GM12878 (cell line): ENCODE data around the gene FNDC3B. TPM values are rescaled to one million over a fixed set of nuclear protein-coding genes. Genes with fewer than 3 reads are reported as not detected.

Experiments
- ATAC-seq: fragments of 200-7000 bp; cut with Tn5 transposase; 3 replicates; pipeline ENCODE4 v1.9.1; 2020; ENCODE audit warnings: mild to moderate bottlenecking, moderate library complexity
- BruUV-seq: library from RNA; stranded (reverse); fragments of 400-500 nt; replicated peaks from 2 replicates; lab custom pipeline; 2021; lab: Mats Ljungman, UMichigan
- CTCF ChIA-PET: fragments of 300-600 bp; sonication (Branson Sonifier 250); formaldehyde crosslinking; extraction: SDS; loops from one replicate; lab custom pipeline; 2021; ENCODE audit warnings: inconsistent platforms; lab: Yijun Ruan, JAX
- POLR2A ChIA-PET: fragments of 350-600 bp; formaldehyde crosslinking; extraction: SDS; loops from one replicate; lab custom pipeline; 2021; ENCODE audit warnings: inconsistent platforms; lab: Charles Lee
- RAD21 ChIA-PET: fragments of 300-600 bp; sonication (Branson Sonifier 250); formaldehyde crosslinking; loops from one replicate; lab custom pipeline; 2023; ENCODE audit warnings: antibody characterized with exemption; ENCODE audit not compliant: unreplicated experiment; lab: Charles Lee
- SMC1A ChIA-PET: fragments of 300-600 bp; sonication (Branson Sonifier 250); formaldehyde crosslinking; loops from one replicate; lab custom pipeline; 2023; ENCODE audit not compliant: unreplicated experiment, uncharacterized antibody; lab: Charles Lee
- DNase-seq: peaks from one replicate; pipeline ENCODE4 v3.0.0-alpha.2; 2011; ENCODE audit warnings: low read depth, low spot score
- FAIRE-seq: peaks from 3 replicates; lab custom pipeline; 2011; peaks lifted over from hg19 to GRCh38; lab: Jason Lieb, UNC
- H2AFZ ChIP-seq: 2 replicates; pipeline ENCODE4 v1.6.0; 2011; ENCODE audit warnings: low read depth, low read length, control low read depth; ENCODE audit not compliant: control insufficient read depth
- H3K27ac ChIP-seq: 2 replicates; pipeline ENCODE4 v1.5.1; 2011; ENCODE audit warnings: control low read depth; ENCODE audit not compliant: control insufficient read depth, insufficient read depth
- H3K27me3 ChIP-seq, 2 experiments: replicated peaks in 1 of 2; 2 replicates each; pipeline versions ENCODE4 v1.6.0 to v1.6.1; 2011; ENCODE audit warnings: low read length in 1 of 2; ENCODE audit not compliant: control insufficient read depth in 2 of 2, insufficient read depth in 2 of 2
- H3K36me3 ChIP-seq, 2 experiments: 2 replicates each; pipeline ENCODE4 v1.5.1; 2011; ENCODE audit warnings: low read length in 1 of 2; ENCODE audit not compliant: control insufficient read depth in 2 of 2, insufficient read depth in 2 of 2
- H3K4me1 ChIP-seq: 2 replicates; pipeline ENCODE4 v1.6.1; 2011; ENCODE audit warnings: mild to moderate bottlenecking, low read length, moderate library complexity, mixed read lengths; ENCODE audit not compliant: control insufficient read depth, insufficient read depth
- H3K4me2 ChIP-seq: 2 replicates; pipeline ENCODE4 v1.6.0; 2011; ENCODE audit warnings: control low read depth; ENCODE audit not compliant: control insufficient read depth, insufficient read depth
- H3K4me3 ChIP-seq: fragments of 200-600 bp; sonication (generic); 2 replicates; pipeline ENCODE4 v1.5.1; 2016
- H3K79me2 ChIP-seq: 2 replicates; pipeline ENCODE4 v1.6.0; 2011; ENCODE audit warnings: low read length; ENCODE audit not compliant: control insufficient read depth, insufficient read depth
- H3K9ac ChIP-seq: 2 replicates; pipeline ENCODE4 v1.8.0; 2011; ENCODE audit warnings: low read length, control low read depth, mixed read lengths; ENCODE audit not compliant: control insufficient read depth, insufficient read depth
- H3K9me3 ChIP-seq: replicated peaks from 3 replicates; pipeline ENCODE4 v1.5.1; 2011; ENCODE audit warnings: mild to moderate bottlenecking, low read length; ENCODE audit not compliant: control insufficient read depth, insufficient read depth
- H4K20me1 ChIP-seq: 2 replicates; pipeline ENCODE4 v1.6.0; 2011; ENCODE audit not compliant: control insufficient read depth, insufficient read depth
- ASH2L ChIP-seq: fragments of 300-600, 200-600 bp; sonication (generic); IDR thresholded peaks from 2 replicates; pipeline ENCODE4 v1.6.1; 2017; ENCODE audit warnings: low read depth, mild to moderate bottlenecking, borderline replicate concordance
- IRF4 ChIP-seq: IDR thresholded peaks from 2 replicates; pipeline ENCODE4 v1.6.1; 2011; ENCODE audit warnings: low read depth, low read length
- KLF5 ChIP-seq: fragments of 450-650 bp; IDR thresholded peaks from 2 replicates; pipeline ENCODE4 v1.6.1; 2014; ENCODE audit warnings: mild to moderate bottlenecking; ENCODE audit not compliant: partially characterized antibody
- NFXL1 ChIP-seq: fragments of 450-650 bp; IDR thresholded peaks from 2 replicates; pipeline ENCODE4 v1.6.1; 2017; ENCODE audit warnings: antibody characterized with exemption, mild to moderate bottlenecking, borderline replicate concordance
- NFYB ChIP-seq: IDR thresholded peaks from 2 replicates; pipeline ENCODE4 v1.6.1; 2011; ENCODE audit warnings: low read depth, mild to moderate bottlenecking, low read length, improper control_type of control experiment, moderate library complexity; ENCODE audit not compliant: insufficient read depth
- WRNIP1 ChIP-seq: IDR thresholded peaks from 2 replicates; pipeline ENCODE4 v1.6.1; 2011; ENCODE audit warnings: low read depth, low read length, improper control_type of control experiment, borderline replicate concordance
- YBX1 ChIP-seq: fragments of 450-650 bp; IDR thresholded peaks from 2 replicates; pipeline ENCODE4 v1.6.1; 2016; ENCODE audit warnings: antibody characterized with exemption
- WGBS: methylation state at CpG from one replicate; pipeline ENCODE4 v1.1.6; 2016; ENCODE audit warnings: low lambda C conversion rate; ENCODE audit not compliant: insufficient replicate concordance, insufficient coverage; ENCODE audit errors: missing lambda C conversion rate; 5-methylcytosine and 5-hydroxymethylcytosine counted together
- in situ Hi-C: fragments of 300-500 bp; cut with MboI; formaldehyde crosslinking; loops from 9 replicates; pipeline ENCODE4 v1.14.3; 2018; ENCODE audit warnings: mixed read lengths
- intact Hi-C: fragments of 100-400 bp; cut with micrococcal nuclease; formaldehyde crosslinking; loops from one replicate; pipeline ENCODE4 v1.14.2; 2022; ENCODE audit not compliant: unreplicated experiment
- polyA plus RNA-seq, 11 experiments: library from polyadenylated mRNA; depleted of rRNA in 4 of 11; unstranded in 6 of 11; stranded (reverse) in 5 of 11; fragments of >200 nt; fragmentation: Nextera tagmentation in 4 of 11; fragmentation: Illumina TruSeq in 1 of 11; extraction: Ambion mirVana in 4 of 11; extraction: Trizol in 1 of 11; gene quantifications; 1 replicate in 1 of 11; 2 replicates in 10 of 11; pipeline versions ENCODE4 v1.2.1 to v1.2.3, GENCODE V29; 2011 to 2016; ENCODE audit warnings: inconsistent platforms in 2 of 11, missing spikeins in 2 of 11, low read depth in 1 of 11
- total RNA-seq, 4 experiments: library from RNA; depleted of rRNA in 3 of 4; stranded (reverse); fragments of >200 nt in 3 of 4; fragmentation: Illumina TruSeq in 1 of 4; extraction: Trizol in 1 of 4; gene quantifications; 2 replicates each; pipeline versions ENCODE4 v1.2.1 to v1.2.3, GENCODE V29; 2013 to 2021
- TF ChIP-seq, protein P1 (sequence below): IDR thresholded peaks from 2 replicates; pipeline ENCODE4 v1.6.1; 2011; ENCODE audit warnings: borderline replicate concordance, low read depth, mild to moderate bottlenecking, moderate library complexity, mixed read lengths, low read length; ENCODE audit not compliant: insufficient read depth; ENCODE audit errors: extremely low read length

Gene FNDC3B
- total and polyA plus RNA-seq, 10 of the 15 experiments (the other 5 are each of a cell fraction or from before 2014, with no cell fraction given): 7.9 to 35.0 (median 18.5) TPM

DNA sequence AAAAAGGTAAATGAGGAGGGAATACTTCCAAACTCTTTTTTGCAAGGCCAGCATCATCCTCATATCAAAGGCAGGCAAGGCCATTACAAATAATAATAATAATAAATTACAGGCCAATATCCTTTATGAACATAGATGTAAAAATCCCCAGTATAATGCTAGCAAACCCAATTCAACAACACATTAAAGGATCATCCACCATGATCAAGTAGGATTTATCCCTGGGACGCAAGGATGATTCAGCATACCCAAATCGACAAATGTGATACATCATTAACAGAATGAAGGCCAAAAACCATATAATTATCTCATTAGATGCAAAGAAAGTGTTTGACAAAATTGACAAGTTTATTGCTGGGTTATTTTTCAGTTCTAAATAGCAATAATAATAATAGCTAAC is 355.3 kb downstream of the FNDC3B start:
- in situ Hi-C loops: no loop called here
- ChIA-PET SMC1A (no interaction called here), RAD21 (no interaction called here), CTCF (no interaction called here), POLR2A (no interaction called here)
- Histone ChIP-seq H3K36me3 (peaks cover 3 to 10% of the 10 kb centered on the region in 2 experiments; a peak in 3 of 4 replicates), H3K79me2 (no peaks in the 10 kb centered on the region), H2AFZ (no peak overlapping the region), H3K4me2 (no peak overlapping the region), H3K9ac (no peak overlapping the region), H3K27ac (no peak overlapping the region), H3K27me3 (no peaks in the 10 kb centered on the region), H4K20me1 (no peaks in the 10 kb centered on the region), H3K9me3 (no peaks in the 10 kb centered on the region), H3K4me3 (no peak overlapping the region), H3K4me1 (no peaks in the 10 kb centered on the region)
- TF ChIP-seq NFXL1 (no peak), NFYB (no peak), IRF4 (no peak), WRNIP1 (no peak), KLF5 (no peak), YBX1 (no peak), ASH2L (no peak)
- TF ChIP-seq, protein P1, sequence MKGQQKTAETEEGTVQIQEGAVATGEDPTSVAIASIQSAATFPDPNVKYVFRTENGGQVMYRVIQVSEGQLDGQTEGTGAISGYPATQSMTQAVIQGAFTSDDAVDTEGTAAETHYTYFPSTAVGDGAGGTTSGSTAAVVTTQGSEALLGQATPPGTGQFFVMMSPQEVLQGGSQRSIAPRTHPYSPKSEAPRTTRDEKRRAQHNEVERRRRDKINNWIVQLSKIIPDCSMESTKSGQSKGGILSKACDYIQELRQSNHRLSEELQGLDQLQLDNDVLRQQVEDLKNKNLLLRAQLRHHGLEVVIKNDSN: no peak
- no peak for FAIRE-seq
- DNase-seq: no peak
- intact Hi-C loops: no loop called here
- BruUV-seq: no TSS peak
- ATAC-seq: no peak
- WGBS: 93% methylated on average over 2 of the region's 2 CpGs
